ENCODE measurements around the gene CYFIP2. TPM values are rescaled to one million over a fixed set of nuclear protein-coding genes. Genes with fewer than 3 reads are reported as not detected.
A peak's percentile ranks its signal among the peaks of the same experiment; 100 is the strongest.

The CYFIP2 gene
- total RNA-seq, 1 experiment from 2014 or later, result 95.3 TPM

DNA sequence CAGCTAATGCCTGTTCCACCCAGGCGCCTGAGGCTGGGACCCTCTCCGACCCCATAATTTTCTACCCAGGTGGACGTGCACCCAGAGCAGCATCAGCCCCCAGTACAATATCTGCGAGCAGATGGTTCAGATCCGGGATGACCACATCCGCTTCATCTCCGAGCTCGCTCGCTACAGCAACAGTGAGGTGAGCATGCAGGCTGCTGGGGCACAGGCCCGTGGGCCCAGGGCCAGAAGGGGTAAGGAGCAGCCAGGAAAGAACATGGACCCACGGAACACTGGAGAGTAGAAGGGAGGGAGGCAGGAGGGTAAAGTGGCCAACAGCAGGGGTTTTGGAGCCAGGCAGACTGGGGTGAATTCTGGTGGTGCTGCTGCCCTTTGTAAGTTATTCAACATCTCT, 45.7 kb downstream of the CYFIP2 start (continued):
- TF ChIP-seq, protein P1, sequence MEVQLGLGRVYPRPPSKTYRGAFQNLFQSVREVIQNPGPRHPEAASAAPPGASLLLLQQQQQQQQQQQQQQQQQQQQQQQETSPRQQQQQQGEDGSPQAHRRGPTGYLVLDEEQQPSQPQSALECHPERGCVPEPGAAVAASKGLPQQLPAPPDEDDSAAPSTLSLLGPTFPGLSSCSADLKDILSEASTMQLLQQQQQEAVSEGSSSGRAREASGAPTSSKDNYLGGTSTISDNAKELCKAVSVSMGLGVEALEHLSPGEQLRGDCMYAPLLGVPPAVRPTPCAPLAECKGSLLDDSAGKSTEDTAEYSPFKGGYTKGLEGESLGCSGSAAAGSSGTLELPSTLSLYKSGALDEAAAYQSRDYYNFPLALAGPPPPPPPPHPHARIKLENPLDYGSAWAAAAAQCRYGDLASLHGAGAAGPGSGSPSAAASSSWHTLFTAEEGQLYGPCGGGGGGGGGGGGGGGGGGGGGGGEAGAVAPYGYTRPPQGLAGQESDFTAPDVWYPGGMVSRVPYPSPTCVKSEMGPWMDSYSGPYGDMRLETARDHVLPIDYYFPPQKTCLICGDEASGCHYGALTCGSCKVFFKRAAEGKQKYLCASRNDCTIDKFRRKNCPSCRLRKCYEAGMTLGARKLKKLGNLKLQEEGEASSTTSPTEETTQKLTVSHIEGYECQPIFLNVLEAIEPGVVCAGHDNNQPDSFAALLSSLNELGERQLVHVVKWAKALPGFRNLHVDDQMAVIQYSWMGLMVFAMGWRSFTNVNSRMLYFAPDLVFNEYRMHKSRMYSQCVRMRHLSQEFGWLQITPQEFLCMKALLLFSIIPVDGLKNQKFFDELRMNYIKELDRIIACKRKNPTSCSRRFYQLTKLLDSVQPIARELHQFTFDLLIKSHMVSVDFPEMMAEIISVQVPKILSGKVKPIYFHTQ (CRISPR knock-in tag; IDR thresholded peaks at IDR 0.05), result no peak
- no peak for TF ChIP-seq NFE2L1 (CRISPR knock-in tag; IDR thresholded peaks at IDR 0.05)
- TF ChIP-seq TEAD4 (CRISPR knock-in tag; IDR thresholded peaks at IDR 0.05), result no peak
- no peak for TF ChIP-seq PRRX2 (CRISPR knock-in tag; IDR thresholded peaks at IDR 0.05)
- TF ChIP-seq CBFB (CRISPR knock-in tag; IDR thresholded peaks at IDR 0.05; ENCODE audit: low read depth), result no peak

DNA sequence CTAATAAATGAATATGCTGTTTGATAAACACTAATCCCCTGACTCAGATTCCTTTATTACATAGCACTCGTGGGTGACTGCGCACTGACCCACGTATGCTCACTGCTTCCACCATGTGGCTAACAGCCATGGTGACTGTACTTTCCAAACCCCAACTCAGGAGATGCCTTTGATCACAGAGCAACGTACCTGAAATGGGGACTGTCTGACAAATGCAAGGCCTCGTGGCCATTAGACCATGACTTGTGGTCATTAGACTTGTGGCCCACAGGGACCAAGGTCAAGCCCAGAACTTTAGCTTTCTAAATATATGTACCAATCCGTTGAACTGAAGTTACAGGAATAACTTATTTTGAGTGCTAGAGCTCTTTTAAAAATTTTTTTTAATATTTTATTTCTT, 46.6 kb downstream of the CYFIP2 start:
- Mint-ChIP-seq H3K27ac (no peak overlapping the region), H3K36me3 (peaks cover 16% of the 10 kb centered on the region), H3K4me1 (no peaks in the 10 kb centered on the region), H3K4me3 (no peak overlapping the region), H3K27me3 (ENCODE audit: low read depth) (no peaks in the 10 kb centered on the region), H3K9me3 (no peaks in the 10 kb centered on the region)
- POLR2A ChIA-PET, result no interaction called here
- CTCF ChIA-PET, result interaction anchor here (0.6 to 1.6 kb wide), 6 partner anchors 8 to 863 kb away, joined by 4 to 10 read pairs (median 5); no protein-coding TSS in a partner anchor
- ATAC-seq, result peak; percentile 92
- DNase-seq (ENCODE audit: low spot score), result peak; percentile 33
- TF ChIP-seq, protein P2, sequence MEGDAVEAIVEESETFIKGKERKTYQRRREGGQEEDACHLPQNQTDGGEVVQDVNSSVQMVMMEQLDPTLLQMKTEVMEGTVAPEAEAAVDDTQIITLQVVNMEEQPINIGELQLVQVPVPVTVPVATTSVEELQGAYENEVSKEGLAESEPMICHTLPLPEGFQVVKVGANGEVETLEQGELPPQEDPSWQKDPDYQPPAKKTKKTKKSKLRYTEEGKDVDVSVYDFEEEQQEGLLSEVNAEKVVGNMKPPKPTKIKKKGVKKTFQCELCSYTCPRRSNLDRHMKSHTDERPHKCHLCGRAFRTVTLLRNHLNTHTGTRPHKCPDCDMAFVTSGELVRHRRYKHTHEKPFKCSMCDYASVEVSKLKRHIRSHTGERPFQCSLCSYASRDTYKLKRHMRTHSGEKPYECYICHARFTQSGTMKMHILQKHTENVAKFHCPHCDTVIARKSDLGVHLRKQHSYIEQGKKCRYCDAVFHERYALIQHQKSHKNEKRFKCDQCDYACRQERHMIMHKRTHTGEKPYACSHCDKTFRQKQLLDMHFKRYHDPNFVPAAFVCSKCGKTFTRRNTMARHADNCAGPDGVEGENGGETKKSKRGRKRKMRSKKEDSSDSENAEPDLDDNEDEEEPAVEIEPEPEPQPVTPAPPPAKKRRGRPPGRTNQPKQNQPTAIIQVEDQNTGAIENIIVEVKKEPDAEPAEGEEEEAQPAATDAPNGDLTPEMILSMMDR (IDR thresholded peaks at IDR 0.05), result 0 out of 2 replicates have a peak, but pooled peaks have one; percentile 20
- TF ChIP-seq, protein P3, sequence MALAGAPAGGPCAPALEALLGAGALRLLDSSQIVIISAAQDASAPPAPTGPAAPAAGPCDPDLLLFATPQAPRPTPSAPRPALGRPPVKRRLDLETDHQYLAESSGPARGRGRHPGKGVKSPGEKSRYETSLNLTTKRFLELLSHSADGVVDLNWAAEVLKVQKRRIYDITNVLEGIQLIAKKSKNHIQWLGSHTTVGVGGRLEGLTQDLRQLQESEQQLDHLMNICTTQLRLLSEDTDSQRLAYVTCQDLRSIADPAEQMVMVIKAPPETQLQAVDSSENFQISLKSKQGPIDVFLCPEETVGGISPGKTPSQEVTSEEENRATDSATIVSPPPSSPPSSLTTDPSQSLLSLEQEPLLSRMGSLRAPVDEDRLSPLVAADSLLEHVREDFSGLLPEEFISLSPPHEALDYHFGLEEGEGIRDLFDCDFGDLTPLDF (CRISPR knock-in tag; IDR thresholded peaks at IDR 0.05), result no peak

DNA sequence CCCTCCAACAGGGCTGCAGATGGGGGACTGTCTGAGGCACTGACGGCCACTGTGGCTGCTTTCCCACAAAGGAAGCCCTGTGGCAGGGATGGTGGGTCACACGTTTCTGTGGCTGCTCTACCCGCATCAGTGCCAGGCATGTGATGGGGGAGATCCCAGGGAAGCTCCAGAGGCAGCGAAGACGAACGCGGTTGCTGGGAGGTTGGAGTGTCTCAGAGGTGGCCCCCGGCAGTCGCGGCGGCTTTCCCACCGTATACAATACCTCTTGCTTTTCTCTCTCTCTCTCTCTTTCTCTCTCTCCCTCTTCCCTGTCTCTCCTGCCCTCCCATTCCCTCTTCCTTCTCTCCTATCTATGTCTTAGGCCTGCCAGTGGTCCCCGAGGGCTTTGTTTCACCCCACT, 56.7 kb downstream of the CYFIP2 start:
- ChIA-PET CTCF (interaction anchor here (0.6 to 2.5 kb wide), 9 partner anchors 19 to 174 kb away, joined by 3 to 17 read pairs (median 5); no protein-coding TSS in a partner anchor), POLR2A (no interaction called here)
- ATAC-seq (no peak), DNase-seq (ENCODE audit: low spot score) (no peak)
- TF ChIP-seq, protein P4, sequence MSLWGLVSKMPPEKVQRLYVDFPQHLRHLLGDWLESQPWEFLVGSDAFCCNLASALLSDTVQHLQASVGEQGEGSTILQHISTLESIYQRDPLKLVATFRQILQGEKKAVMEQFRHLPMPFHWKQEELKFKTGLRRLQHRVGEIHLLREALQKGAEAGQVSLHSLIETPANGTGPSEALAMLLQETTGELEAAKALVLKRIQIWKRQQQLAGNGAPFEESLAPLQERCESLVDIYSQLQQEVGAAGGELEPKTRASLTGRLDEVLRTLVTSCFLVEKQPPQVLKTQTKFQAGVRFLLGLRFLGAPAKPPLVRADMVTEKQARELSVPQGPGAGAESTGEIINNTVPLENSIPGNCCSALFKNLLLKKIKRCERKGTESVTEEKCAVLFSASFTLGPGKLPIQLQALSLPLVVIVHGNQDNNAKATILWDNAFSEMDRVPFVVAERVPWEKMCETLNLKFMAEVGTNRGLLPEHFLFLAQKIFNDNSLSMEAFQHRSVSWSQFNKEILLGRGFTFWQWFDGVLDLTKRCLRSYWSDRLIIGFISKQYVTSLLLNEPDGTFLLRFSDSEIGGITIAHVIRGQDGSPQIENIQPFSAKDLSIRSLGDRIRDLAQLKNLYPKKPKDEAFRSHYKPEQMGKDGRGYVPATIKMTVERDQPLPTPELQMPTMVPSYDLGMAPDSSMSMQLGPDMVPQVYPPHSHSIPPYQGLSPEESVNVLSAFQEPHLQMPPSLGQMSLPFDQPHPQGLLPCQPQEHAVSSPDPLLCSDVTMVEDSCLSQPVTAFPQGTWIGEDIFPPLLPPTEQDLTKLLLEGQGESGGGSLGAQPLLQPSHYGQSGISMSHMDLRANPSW (CRISPR knock-in tag; conservative IDR thresholded peaks at IDR 0.05; ENCODE audit: low read depth), result no peak
- TF ChIP-seq, protein P5, sequence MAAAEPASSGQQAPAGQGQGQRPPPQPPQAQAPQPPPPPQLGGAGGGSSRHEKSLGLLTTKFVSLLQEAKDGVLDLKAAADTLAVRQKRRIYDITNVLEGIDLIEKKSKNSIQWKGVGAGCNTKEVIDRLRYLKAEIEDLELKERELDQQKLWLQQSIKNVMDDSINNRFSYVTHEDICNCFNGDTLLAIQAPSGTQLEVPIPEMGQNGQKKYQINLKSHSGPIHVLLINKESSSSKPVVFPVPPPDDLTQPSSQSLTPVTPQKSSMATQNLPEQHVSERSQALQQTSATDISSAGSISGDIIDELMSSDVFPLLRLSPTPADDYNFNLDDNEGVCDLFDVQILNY (CRISPR knock-in tag; IDR thresholded peaks at IDR 0.05), result no peak
- no peak for TF ChIP-seq ATF1 (CRISPR knock-in tag; IDR thresholded peaks at IDR 0.05)
- TF ChIP-seq, protein P2 (IDR thresholded peaks at IDR 0.05), result no peak
- TF ChIP-seq, protein P6, sequence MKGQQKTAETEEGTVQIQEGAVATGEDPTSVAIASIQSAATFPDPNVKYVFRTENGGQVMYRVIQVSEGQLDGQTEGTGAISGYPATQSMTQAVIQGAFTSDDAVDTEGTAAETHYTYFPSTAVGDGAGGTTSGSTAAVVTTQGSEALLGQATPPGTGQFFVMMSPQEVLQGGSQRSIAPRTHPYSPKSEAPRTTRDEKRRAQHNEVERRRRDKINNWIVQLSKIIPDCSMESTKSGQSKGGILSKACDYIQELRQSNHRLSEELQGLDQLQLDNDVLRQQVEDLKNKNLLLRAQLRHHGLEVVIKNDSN (CRISPR knock-in tag; IDR thresholded peaks at IDR 0.05), result no peak
- TF ChIP-seq, protein P7, sequence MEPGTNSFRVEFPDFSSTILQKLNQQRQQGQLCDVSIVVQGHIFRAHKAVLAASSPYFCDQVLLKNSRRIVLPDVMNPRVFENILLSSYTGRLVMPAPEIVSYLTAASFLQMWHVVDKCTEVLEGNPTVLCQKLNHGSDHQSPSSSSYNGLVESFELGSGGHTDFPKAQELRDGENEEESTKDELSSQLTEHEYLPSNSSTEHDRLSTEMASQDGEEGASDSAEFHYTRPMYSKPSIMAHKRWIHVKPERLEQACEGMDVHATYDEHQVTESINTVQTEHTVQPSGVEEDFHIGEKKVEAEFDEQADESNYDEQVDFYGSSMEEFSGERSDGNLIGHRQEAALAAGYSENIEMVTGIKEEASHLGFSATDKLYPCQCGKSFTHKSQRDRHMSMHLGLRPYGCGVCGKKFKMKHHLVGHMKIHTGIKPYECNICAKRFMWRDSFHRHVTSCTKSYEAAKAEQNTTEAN (CRISPR knock-in tag; IDR thresholded peaks at IDR 0.05), result no peak
- Mint-ChIP-seq H3K9me3 (no peaks in the 10 kb centered on the region), H3K4me3 (no peak overlapping the region), H3K4me1 (no peaks in the 10 kb centered on the region), H3K27ac (no peak overlapping the region), H3K27me3 (ENCODE audit: low read depth) (0 out of 2 replicates have a peak, but pooled peaks cover 2% of the 10 kb centered on the region), H3K36me3 (peaks cover 59% of the 10 kb centered on the region)

All from WTC11 (cell line).